Heart left ventricle (tissue), 16 donors: ENCODE data around the gene RFC2. TPM values are rescaled to one million over a fixed set of nuclear protein-coding genes. Genes with fewer than 3 reads are reported as not detected.
"Not testable (repeated sequence)": the region's sequence is repeated elsewhere in the genome, so short reads cannot be mapped to it uniquely, and the experiment has no call there.

ENCODE experiments used
- ATAC-seq, 4 donors: fragments of 200-7000 bp; cut with Tn5 transposase; one replicate each; pipeline ENCODE4 v1.9.1; 2020 to 2022; ENCODE audit warnings: moderate library complexity in 4 of 4, mild to moderate bottlenecking in 3 of 4, moderate number of reproducible peaks in 1 of 4
- DNase-seq, 5 donors: peaks; one replicate each; pipeline ENCODE4 v3.0.0-alpha.2; 2020
- H3K27ac ChIP-seq, 12 donors: fragments of 200-600 bp; sonication (generic) in 4 of 12; one replicate each; pipeline versions ENCODE4 v1.5.0 to v1.8.0; 2016 to 2022; ENCODE audit warnings: mild to moderate bottlenecking in 2 of 12
- H3K27me3 ChIP-seq, 9 donors: fragments of 200-600 bp; sonication (generic) in 2 of 9; one replicate each; pipeline versions ENCODE4 v1.5.1 to v1.8.0; 2016 to 2022; ENCODE audit warnings: mild to moderate bottlenecking in 3 of 9
- H3K36me3 ChIP-seq, 9 donors: fragments of 200-600 bp; sonication (generic) in 2 of 9; one replicate each; pipeline versions ENCODE4 v1.5.0 to v1.8.0; 2018 to 2022; ENCODE audit warnings: mild to moderate bottlenecking in 2 of 9
- H3K4me1 ChIP-seq, 12 donors: fragments of 200-600 bp; sonication (generic) in 4 of 12; one replicate each; pipeline versions ENCODE4 v1.5.0 to v1.8.0; 2016 to 2022; ENCODE audit warnings: mild to moderate bottlenecking in 3 of 12
- H3K4me3 ChIP-seq, 12 donors: fragments of 200-600 bp; sonication (generic) in 4 of 12; one replicate each; pipeline versions ENCODE4 v1.5.0 to v1.8.0; 2017 to 2022; ENCODE audit warnings: mild to moderate bottlenecking in 9 of 12, moderate library complexity in 4 of 12
- H3K9me3 ChIP-seq, 12 donors: fragments of 200-600 bp; sonication (generic) in 4 of 12; one replicate each; pipeline versions ENCODE4 v1.5.0 to v1.8.0; 2016 to 2022; ENCODE audit warnings: mild to moderate bottlenecking in 1 of 12
- POLR2A ChIP-seq, 2 donors: fragments of 450-650 bp; IDR thresholded peaks; one replicate each; pipeline ENCODE4 v1.6.1; 2017; ENCODE audit warnings: antibody characterized with exemption in 2 of 2, mild to moderate bottlenecking in 2 of 2, moderate library complexity in 2 of 2
- WGBS, 4 donors: extraction: QIAGEN DNeasy Blood & Tissue Kit in 2 of 4; methylation state at CpG; one replicate each; pipeline versions ENCODE4 v1.1.5 to v1.1.7; 2013 to 2018; 5-methylcytosine and 5-hydroxymethylcytosine counted together
- intact Hi-C, 10 donors: fragments of 100-400 bp; cut with DNase I; formaldehyde crosslinking; loops; one replicate each; pipeline versions ENCODE4 v1.11.1 to v1.14.2; 2022
- polyA plus RNA-seq, 2 donors: library from polyadenylated mRNA; stranded (reverse); fragments of 200-250 nt; gene quantifications; one replicate each; pipeline ENCODE4 v1.2.3, GENCODE V29; 2013
- total RNA-seq, 9 donors: library from RNA; depleted of rRNA in 2 of 9; stranded (reverse); fragments of >200 nt in 2 of 9; fragmentation: NEBNext Ultra II Directional in 3 of 9; extraction: Animal tissue kit (Norgen Biotek cat#: 25700) in 3 of 9; gene quantifications; one replicate each; pipeline versions ENCODE4 v1.1.0 to v1.2.4, GENCODE V29; 2016 to 2023
- TF ChIP-seq, protein P1 (sequence below), 12 donors: fragments of 200-600 bp; sonication (generic) in 4 of 12; IDR thresholded peaks; one replicate each; pipeline versions ENCODE4 v1.5.0 to v1.8.0; 2018 to 2022; ENCODE audit warnings: antibody characterized with exemption in 12 of 12, mild to moderate bottlenecking in 5 of 12
- donor health status: ischemic (EF 13 %, LVEDD 7.1; RV severe dilation, severe dysfunction).
- donor health status: healthy with polysubstance abuse.
- donor health status: DM: no; HTN: yes; CAD: no.
- donor health status: DM: no; HTN: no; CAD: no.
- donor health status: ischemic (EF 25% LVEDD 6.9; RV normal size, moderate dysfunction).
- donor health status: ischemic (EF 25% LVEDD 5.7; RV mildly dilated, moderate dysfunction).
- donor health status: healthy.
- donor health status: DM: yes; HTN: yes; CAD: no.
- donor health status: ischemic (EF 35%, LVEDD 5.7; RV mildly dilated, moderate dysfunction).
- donor health status: nonischemic (EF 11% LVEDD 7.7; RV severe dilation, severe dysfunction).
- donor health status: DM: yes; HTN: yes; CAD: no.
- donor health status: PGD.
- donor health status: ischemic (EF 29% LVEDD 5.4; RV normal size, mild dysfunction).
- donor health status: nonischemic (EF 23%, LVEDD 6.1; RV moderate dilation, normal function).

RFC2 gene
- total and polyA plus RNA-seq, 11 donors: 7.8 to 21.8 (median 12.2) TPM

- intact Hi-C loops: no loop called here
- no peak overlapping the region for H3K27ac ChIP-seq
- H3K4me1 ChIP-seq: no peaks in the 10 kb centered on the region
- H3K27me3 ChIP-seq: no peaks in the 10 kb centered on the region
- H3K4me3 ChIP-seq: no peak overlapping the region
- no peak for TF ChIP-seq POLR2A (IDR thresholded peaks at IDR 0.05)
- TF ChIP-seq, protein P1, sequence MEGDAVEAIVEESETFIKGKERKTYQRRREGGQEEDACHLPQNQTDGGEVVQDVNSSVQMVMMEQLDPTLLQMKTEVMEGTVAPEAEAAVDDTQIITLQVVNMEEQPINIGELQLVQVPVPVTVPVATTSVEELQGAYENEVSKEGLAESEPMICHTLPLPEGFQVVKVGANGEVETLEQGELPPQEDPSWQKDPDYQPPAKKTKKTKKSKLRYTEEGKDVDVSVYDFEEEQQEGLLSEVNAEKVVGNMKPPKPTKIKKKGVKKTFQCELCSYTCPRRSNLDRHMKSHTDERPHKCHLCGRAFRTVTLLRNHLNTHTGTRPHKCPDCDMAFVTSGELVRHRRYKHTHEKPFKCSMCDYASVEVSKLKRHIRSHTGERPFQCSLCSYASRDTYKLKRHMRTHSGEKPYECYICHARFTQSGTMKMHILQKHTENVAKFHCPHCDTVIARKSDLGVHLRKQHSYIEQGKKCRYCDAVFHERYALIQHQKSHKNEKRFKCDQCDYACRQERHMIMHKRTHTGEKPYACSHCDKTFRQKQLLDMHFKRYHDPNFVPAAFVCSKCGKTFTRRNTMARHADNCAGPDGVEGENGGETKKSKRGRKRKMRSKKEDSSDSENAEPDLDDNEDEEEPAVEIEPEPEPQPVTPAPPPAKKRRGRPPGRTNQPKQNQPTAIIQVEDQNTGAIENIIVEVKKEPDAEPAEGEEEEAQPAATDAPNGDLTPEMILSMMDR (IDR thresholded peaks at IDR 0.05): no peak
- no peaks in the 10 kb centered on the region for H3K36me3 ChIP-seq
- DNase-seq (no peak), ATAC-seq (no peak)
- no peaks in the 10 kb centered on the region for H3K9me3 ChIP-seq
- 88 to 92% (median 91%) methylated on average over 16 to 20 of the region's 20 CpGs for WGBS, 4 donors
Measured at GRCh38 chr7:74262639-74263398, 8.6 kb upstream of the RFC2 start.

GRCh38 chr7:74258639-74259038 is 4.4 kb upstream of the RFC2 start:
- H3K4me3 ChIP-seq: no peak overlapping the region
- no peaks in the 10 kb centered on the region for H3K9me3 ChIP-seq
- ATAC-seq: no peak
- no peaks in the 10 kb centered on the region for H3K27me3 ChIP-seq
- H3K27ac ChIP-seq: no peak overlapping the region
- 83 to 90% (median 89%) methylated on average over 9 of the region's 9 CpGs for WGBS, 4 donors
- H3K36me3 ChIP-seq: no peaks in the 10 kb centered on the region
- H3K4me1 ChIP-seq: peaks cover 0 to 29% (median 18%) of the 10 kb centered on the region in 12 donors
- TF ChIP-seq, protein P1 (IDR thresholded peaks at IDR 0.05): no peak
- TF ChIP-seq POLR2A (IDR thresholded peaks at IDR 0.05): no peak
- intact Hi-C loops: loop anchor here in 3 of 10 donors (5.0 to 10.0 kb wide), 2 partner anchors 34 to 136 kb away; no protein-coding TSS in a partner anchor
- DNase-seq: no peak

GRCh38 chr7:74256491-74257408 is 2.6 kb upstream of the RFC2 start:
- Histone ChIP-seq H3K4me1 (peaks cover 0 to 38% (median 24%) of the 10 kb centered on the region in 12 donors), H3K36me3 (no peaks in the 10 kb centered on the region), H3K27me3 (no peaks in the 10 kb centered on the region), H3K4me3 (no peak overlapping the region), H3K9me3 (no peaks in the 10 kb centered on the region), H3K27ac (peak overlapping the region in 9 of 12 donors; percentile 3 to 98 (median 44))
- intact Hi-C loops: loop anchor here in 3 of 10 donors (5.0 to 10.0 kb wide), 2 partner anchors 36 to 138 kb away; no protein-coding TSS in a partner anchor
- DNase-seq: peak in 4 of 5 donors; percentile 28 to 55 (median 48)
- 76 to 81% (median 80%) methylated on average over 12 of the region's 12 CpGs for WGBS, 4 donors
- no peak for ATAC-seq
- TF ChIP-seq POLR2A (IDR thresholded peaks at IDR 0.05): no peak
- TF ChIP-seq, protein P1 (IDR thresholded peaks at IDR 0.05): no peak

- not testable (repeated sequence) for DNase-seq, H3K9me3 ChIP-seq, ATAC-seq, H3K27me3 ChIP-seq
- intact Hi-C loops: loop anchor here in 4 of 10 donors (1.0 to 10.0 kb wide), 4 partner anchors 23 to 139 kb away; no protein-coding TSS in a partner anchor
- peak overlapping the region; percentile 80 to 99 (median 95) for H3K27ac ChIP-seq
- H3K4me1 ChIP-seq: peaks cover 0 to 38% (median 24%) of the 10 kb centered on the region in 12 donors
- peaks cover 0 to 11% (median 10%) of the 10 kb centered on the region in 9 donors for H3K36me3 ChIP-seq
- WGBS, 4 donors: 83 to 93% (median 87%) methylated on average over 6 of the region's 6 CpGs
- H3K4me3 ChIP-seq: peak overlapping the region in 10 of 12 donors; percentile 64 to 98 (median 80)
Measured at GRCh38 chr7:74255461-74255860, 1.3 kb upstream of the RFC2 start.
